ENCODE results near the gene RREB1. TPM values are rescaled to one million over a fixed set of nuclear protein-coding genes. Genes with fewer than 3 reads are reported as not detected.

RREB1 gene
- total and polyA plus RNA-seq, 7 experiments from 2014 or later: 4.2 to 56.7 (median 49.2) TPM

DNA sequence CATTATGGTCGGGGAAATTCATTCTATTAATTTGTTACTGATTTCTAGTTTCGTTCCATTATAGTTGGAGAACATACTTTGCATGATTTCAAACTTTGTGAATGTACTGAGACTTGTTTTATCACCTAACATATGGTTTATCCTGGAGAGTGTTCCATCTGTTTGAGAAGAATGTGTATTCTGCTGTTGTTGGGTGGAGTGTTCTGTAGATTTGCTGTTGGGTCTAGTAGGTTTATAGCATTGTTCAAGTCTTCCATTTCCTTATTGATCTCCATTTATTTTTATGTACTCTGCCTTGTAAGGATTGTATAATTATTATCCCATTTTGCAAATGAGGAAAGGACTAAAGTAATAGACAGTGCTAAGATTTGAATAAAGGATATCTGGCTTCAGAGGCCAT is 85.4 kb downstream of the RREB1 start:
- ChIA-PET POLR2A (no interaction called here), CTCF (no interaction called here)
- Histone ChIP-seq H3K36me3 (ENCODE audit: control insufficient read depth in 2 of 3, insufficient read depth in 3 of 3, low read length in 3 of 3) (peaks cover 0 to 21% (median 0%) of the 10 kb centered on the region in 3 experiments), H3K27ac (ENCODE audit: low read depth, low read length) (no peak overlapping the region), H3K9me3 (ENCODE audit: control insufficient read depth in 2 of 3, low read length in 3 of 3) (no peaks in the 10 kb centered on the region), H3K4me3 (ENCODE audit: low read length) (no peak overlapping the region), H3K27me3 (ENCODE audit: control insufficient read depth in 2 of 2, insufficient read depth in 2 of 2, low read length in 2 of 2) (no peaks in the 10 kb centered on the region), H3K4me1 (ENCODE audit: control insufficient read depth in 2 of 2, insufficient read depth in 2 of 2, low read length in 2 of 2) (peaks cover 0 to 22% of the 10 kb centered on the region in 2 donors)
- Mint-ChIP-seq H3K36me3 (peaks cover 5 to 55% (median 37%) of the 10 kb centered on the region in 5 donors), H3K9me3 (no peaks in the 10 kb centered on the region), H3K4me3 (no peak overlapping the region), H3K27ac (peak overlapping the region in 2 of 9 donors; percentile 8 to 19), H3K27me3 (no peaks in the 10 kb centered on the region), H3K4me1 (peaks cover 20 to 51% (median 39%) of the 10 kb centered on the region in 7 donors)
- ATAC-seq (no peak), DNase-seq (no peak)
- intact Hi-C loops (cut with micrococcal nuclease): no loop called here

DNA sequence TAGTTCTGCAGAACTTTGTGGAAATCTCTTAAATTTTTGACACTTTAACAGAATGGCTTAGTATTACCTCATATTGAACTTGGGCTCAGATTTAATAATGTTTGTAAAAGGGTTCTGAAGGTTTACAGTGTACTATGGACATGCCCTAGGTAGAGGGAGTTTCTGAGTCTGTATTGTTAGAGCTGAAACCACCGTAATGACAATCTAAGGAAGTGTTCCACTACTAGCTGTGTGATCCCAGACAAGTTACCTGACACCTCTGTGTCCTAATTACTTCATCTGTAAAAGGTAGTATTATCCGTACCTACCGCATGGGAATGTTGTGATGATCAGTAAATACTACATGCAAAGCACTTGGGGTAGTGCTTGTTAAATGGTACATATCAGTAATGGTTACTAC is 86.9 kb downstream of the RREB1 start:
- no peaks in the 10 kb centered on the region for H3K27me3 Mint-ChIP-seq
- DNase-seq: no peak
- H3K4me1 Mint-ChIP-seq: peaks cover 20 to 66% (median 48%) of the 10 kb centered on the region in 7 donors
- peaks cover 5 to 46% (median 27%) of the 10 kb centered on the region in 5 donors for H3K36me3 Mint-ChIP-seq
- CTCF ChIA-PET: interaction anchor here (1.2 kb wide), 1 partner anchor 81 kb away, joined by 3 read pairs; no protein-coding TSS in a partner anchor
- H3K4me3 Mint-ChIP-seq: peak overlapping the region in 4 of 10 donors; percentile 4 to 79 (median 44)
- Histone ChIP-seq H3K9me3 (ENCODE audit: control insufficient read depth in 2 of 3, low read length in 3 of 3) (no peaks in the 10 kb centered on the region), H3K4me1 (ENCODE audit: control insufficient read depth in 2 of 2, insufficient read depth in 2 of 2, low read length in 2 of 2) (peaks cover 0 to 22% of the 10 kb centered on the region in 2 donors), H3K4me3 (ENCODE audit: low read length) (no peak overlapping the region), H3K27ac (ENCODE audit: low read depth, low read length) (no peak overlapping the region), H3K27me3 (ENCODE audit: control insufficient read depth in 2 of 2, insufficient read depth in 2 of 2, low read length in 2 of 2) (no peaks in the 10 kb centered on the region), H3K36me3 (ENCODE audit: control insufficient read depth in 2 of 3, insufficient read depth in 3 of 3, low read length in 3 of 3) (peaks cover 0 to 6% (median 0%) of the 10 kb centered on the region in 3 experiments)
- peak overlapping the region in 8 of 9 donors; percentile 21 to 93 (median 67) for H3K27ac Mint-ChIP-seq
- POLR2A ChIA-PET: interaction anchor here (1.0 kb wide), 1 partner anchor 159 kb away, joined by 3 read pairs; no protein-coding TSS in a partner anchor
- intact Hi-C loops (cut with micrococcal nuclease): loop anchor here in 1 of 2 donors (5.0 kb wide), 2 partner anchors 47 to 87 kb away; partner anchors contain the start of gene RREB1
- H3K9me3 Mint-ChIP-seq: no peaks in the 10 kb centered on the region
- no peak for ATAC-seq

GRCh38 chr6:7195339-7196018 is 87.7 kb downstream of the RREB1 start:
- ChIA-PET CTCF (interaction anchor here (1.2 kb wide), 1 partner anchor 81 kb away, joined by 3 read pairs; no protein-coding TSS in a partner anchor), POLR2A (interaction anchor here (1.0 kb wide), 1 partner anchor 159 kb away, joined by 3 read pairs; no protein-coding TSS in a partner anchor)
- Mint-ChIP-seq H3K27ac (peak overlapping the region in 8 of 9 donors; percentile 65 to 95 (median 91)), H3K4me3 (peak overlapping the region; percentile 29 to 84 (median 72)), H3K27me3 (no peaks in the 10 kb centered on the region), H3K9me3 (no peaks in the 10 kb centered on the region), H3K36me3 (peaks cover 5 to 39% (median 27%) of the 10 kb centered on the region in 5 donors), H3K4me1 (peaks cover 20 to 67% (median 48%) of the 10 kb centered on the region in 7 donors)
- Histone ChIP-seq H3K4me3 (ENCODE audit: low read length) (no peak overlapping the region), H3K9me3 (ENCODE audit: control insufficient read depth in 2 of 3, low read length in 3 of 3) (no peaks in the 10 kb centered on the region), H3K36me3 (ENCODE audit: control insufficient read depth in 2 of 3, insufficient read depth in 3 of 3, low read length in 3 of 3) (peaks cover 0 to 4% (median 0%) of the 10 kb centered on the region in 3 experiments), H3K27me3 (ENCODE audit: control insufficient read depth in 2 of 2, insufficient read depth in 2 of 2, low read length in 2 of 2) (no peaks in the 10 kb centered on the region), H3K27ac (ENCODE audit: low read depth, low read length) (peak overlapping the region; percentile 30), H3K4me1 (ENCODE audit: control insufficient read depth in 2 of 2, insufficient read depth in 2 of 2, low read length in 2 of 2) (peaks cover 0 to 22% of the 10 kb centered on the region in 2 donors)
- DNase-seq: peak in 1 of 9 donors; percentile 3
- ATAC-seq: no peak
- intact Hi-C loops (cut with micrococcal nuclease): loop anchor here in 1 of 2 donors (5.0 kb wide), 2 partner anchors 48 to 88 kb away; partner anchors contain the start of gene RREB1

DNA sequence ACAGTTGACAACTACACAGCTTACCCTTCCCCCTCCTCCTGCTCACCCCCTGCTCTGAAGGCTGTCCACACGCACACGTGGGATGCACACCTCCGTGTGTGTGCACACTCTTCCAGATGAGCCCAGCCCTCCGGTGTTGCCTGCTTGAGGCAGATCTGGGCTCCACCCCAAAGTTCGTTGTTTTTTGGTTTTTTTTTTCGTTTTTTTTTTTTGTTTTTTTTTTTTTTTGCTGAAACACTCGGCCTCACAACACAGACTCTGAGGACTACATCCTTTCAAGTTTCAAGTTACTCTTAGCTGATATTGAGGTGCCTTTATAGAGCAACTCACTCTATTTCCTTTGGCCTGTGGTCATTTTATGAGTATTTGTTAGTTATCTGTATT is 88.2 kb downstream of the RREB1 start:
- Histone ChIP-seq H3K4me3 (ENCODE audit: low read length) (no peak overlapping the region), H3K27me3 (ENCODE audit: control insufficient read depth in 2 of 2, insufficient read depth in 2 of 2, low read length in 2 of 2) (no peaks in the 10 kb centered on the region), H3K9me3 (ENCODE audit: control insufficient read depth in 2 of 3, low read length in 3 of 3) (no peaks in the 10 kb centered on the region), H3K4me1 (ENCODE audit: control insufficient read depth in 2 of 2, insufficient read depth in 2 of 2, low read length in 2 of 2) (peaks cover 0 to 22% of the 10 kb centered on the region in 2 donors), H3K27ac (ENCODE audit: low read depth, low read length) (peak overlapping the region; percentile 30), H3K36me3 (ENCODE audit: control insufficient read depth in 2 of 3, insufficient read depth in 3 of 3, low read length in 3 of 3) (peaks cover 0 to under 1% (median 0%) of the 10 kb centered on the region in 3 experiments)
- H3K4me1 Mint-ChIP-seq: peaks cover 23 to 71% (median 48%) of the 10 kb centered on the region in 7 donors
- intact Hi-C loops (cut with micrococcal nuclease): loop anchor here in 1 of 2 donors (5.0 kb wide), 2 partner anchors 49 to 89 kb away; partner anchors contain the start of gene RREB1
- ChIA-PET CTCF (no interaction called here), POLR2A (interaction anchor here (0.7 kb wide), 1 partner anchor 16 kb away, joined by 10 read pairs; no protein-coding TSS in a partner anchor)
- peak overlapping the region in 8 of 9 donors; percentile 62 to 95 (median 91) for H3K27ac Mint-ChIP-seq
- H3K4me3 Mint-ChIP-seq: peak overlapping the region; percentile 29 to 84 (median 72)
- DNase-seq (peak in 7 of 9 donors; percentile 12 to 49 (median 34)), ATAC-seq (peak; percentile 57)
- H3K27me3 Mint-ChIP-seq: no peaks in the 10 kb centered on the region
- H3K9me3 Mint-ChIP-seq: no peaks in the 10 kb centered on the region
- peaks cover under 1 to 38% (median 23%) of the 10 kb centered on the region in 5 donors for H3K36me3 Mint-ChIP-seq

DNA sequence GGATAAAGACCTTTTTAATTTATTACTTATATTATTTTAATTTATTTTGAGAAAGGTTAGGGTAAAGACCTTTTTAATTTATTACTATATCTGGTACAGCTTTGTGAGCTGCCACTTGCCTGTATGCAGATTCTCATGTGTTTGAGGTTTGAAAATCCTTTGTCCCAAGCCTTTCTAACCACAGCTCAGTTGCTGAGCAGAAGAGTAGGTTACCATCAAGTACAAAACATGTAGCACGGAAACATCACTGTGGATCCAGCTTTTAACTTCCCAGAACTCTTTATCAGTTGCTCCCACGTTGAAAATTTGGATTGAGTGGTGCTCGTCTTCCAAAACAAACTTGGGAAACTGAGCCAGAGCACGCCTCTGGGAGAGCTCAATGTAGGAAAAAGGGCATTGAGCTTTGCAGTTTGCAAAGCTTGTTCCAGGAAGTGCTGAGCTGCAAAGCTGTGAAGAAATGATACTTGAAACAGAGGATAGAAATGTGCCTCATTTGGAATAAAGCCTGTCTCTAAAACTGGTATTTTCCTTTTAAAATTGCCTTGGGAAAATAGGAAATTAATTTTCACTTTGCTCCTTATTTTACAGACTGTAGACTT is 89.0 kb downstream of the RREB1 start:
- Histone ChIP-seq H3K9me3 (ENCODE audit: control insufficient read depth in 2 of 3, low read length in 3 of 3) (no peaks in the 10 kb centered on the region), H3K27ac (ENCODE audit: low read depth, low read length) (no peak overlapping the region), H3K4me3 (ENCODE audit: low read length) (no peak overlapping the region), H3K27me3 (ENCODE audit: control insufficient read depth in 2 of 2, insufficient read depth in 2 of 2, low read length in 2 of 2) (no peaks in the 10 kb centered on the region), H3K4me1 (ENCODE audit: control insufficient read depth in 2 of 2, insufficient read depth in 2 of 2, low read length in 2 of 2) (peaks cover 0 to 22% of the 10 kb centered on the region in 2 donors), H3K36me3 (ENCODE audit: control insufficient read depth in 2 of 3, insufficient read depth in 3 of 3, low read length in 3 of 3) (peaks cover 0 to 3% (median 0%) of the 10 kb centered on the region in 3 experiments)
- H3K4me1 Mint-ChIP-seq: peaks cover 26 to 79% (median 53%) of the 10 kb centered on the region in 7 donors
- H3K36me3 Mint-ChIP-seq: peaks cover 0 to 30% (median 16%) of the 10 kb centered on the region in 5 donors
- H3K27ac Mint-ChIP-seq: peak overlapping the region in 3 of 9 donors; percentile 64 to 84 (median 77)
- H3K9me3 Mint-ChIP-seq: no peaks in the 10 kb centered on the region
- intact Hi-C loops (cut with micrococcal nuclease): loop anchor here in 1 of 2 donors (5.0 kb wide), 2 partner anchors 49 to 89 kb away; partner anchors contain the start of gene RREB1
- POLR2A ChIA-PET: interaction anchor here (0.6 to 0.8 kb wide), 3 partner anchors 10 to 47 kb away, joined by 3 to 10 read pairs (median 4); no protein-coding TSS in a partner anchor
- H3K4me3 Mint-ChIP-seq: peak overlapping the region in 5 of 10 donors; percentile 6 to 46 (median 27)
- H3K27me3 Mint-ChIP-seq: no peaks in the 10 kb centered on the region
- ATAC-seq (no peak), DNase-seq (no peak)
- CTCF ChIA-PET: no interaction called here

DNA sequence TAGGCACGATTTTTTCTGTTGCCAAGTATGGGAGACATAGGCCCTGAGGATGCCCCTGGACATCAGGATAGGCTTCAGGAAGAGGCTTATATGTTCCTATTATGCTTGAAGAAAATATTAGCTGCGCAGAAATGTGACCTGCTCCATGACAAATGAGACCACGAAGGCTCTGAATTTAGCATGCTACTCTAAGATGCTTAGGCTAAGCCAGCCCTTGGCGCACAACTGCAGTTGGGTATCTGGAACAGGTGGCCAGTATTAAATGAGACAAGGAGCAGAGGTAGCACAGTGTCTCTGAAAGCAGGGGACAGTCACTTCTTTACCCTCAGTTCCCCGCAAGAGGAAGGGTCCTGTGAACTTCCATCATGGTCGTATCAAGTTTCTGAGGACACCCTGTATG is 90.0 kb downstream of the RREB1 start:
- ATAC-seq (no peak), DNase-seq (no peak)
- no peaks in the 10 kb centered on the region for H3K9me3 ChIP-seq (ENCODE audit: control insufficient read depth in 2 of 3, low read length in 3 of 3)
- Mint-ChIP-seq H3K27me3 (no peaks in the 10 kb centered on the region), H3K36me3 (peaks cover 0 to 29% (median 13%) of the 10 kb centered on the region in 5 donors), H3K9me3 (no peaks in the 10 kb centered on the region), H3K4me1 (peaks cover 35 to 81% (median 57%) of the 10 kb centered on the region in 7 donors), H3K27ac (peak overlapping the region in 1 of 9 donors; percentile 82), H3K4me3 (peak overlapping the region in 2 of 10 donors; percentile 15 to 32)
- H3K27me3 ChIP-seq (ENCODE audit: control insufficient read depth in 2 of 2, insufficient read depth in 2 of 2, low read length in 2 of 2): no peaks in the 10 kb centered on the region
- H3K36me3 ChIP-seq (ENCODE audit: control insufficient read depth in 2 of 3, insufficient read depth in 3 of 3, low read length in 3 of 3): peaks cover 0 to 3% (median 0%) of the 10 kb centered on the region in 3 experiments
- H3K4me1 ChIP-seq (ENCODE audit: control insufficient read depth in 2 of 2, insufficient read depth in 2 of 2, low read length in 2 of 2): peaks cover 0 to 22% of the 10 kb centered on the region in 2 donors
- ChIA-PET CTCF (no interaction called here), POLR2A (no interaction called here)
- no peak overlapping the region for H3K4me3 ChIP-seq (ENCODE audit: low read length)
- intact Hi-C loops (cut with micrococcal nuclease): loop anchor here in 1 of 2 donors (5.0 kb wide), 2 partner anchors 50 to 90 kb away; partner anchors contain the start of gene RREB1
- H3K27ac ChIP-seq (ENCODE audit: low read depth, low read length): no peak overlapping the region

All from naive thymus-derived CD4-positive, alpha-beta T cell (primary cell).